Activated CD8-positive, alpha-beta memory T cell treated with anti-CD3 and anti-CD28 coated beads for 48 hours (primary cell): ENCODE data around the gene BRMS1.
"Not testable (repeated sequence)": the region's sequence is repeated elsewhere in the genome, so short reads cannot be mapped to it uniquely, and the experiment has no call there.

Source experiments
- DNase-seq, 3 experiments: peaks; one replicate each; pipeline ENCODE4 v3.0.0-alpha.2; 2020; ENCODE audit warnings: low read depth in 2 of 3, low spot score in 2 of 3

Gene BRMS1

GRCh38 chr11:66326261-66327111 lies 18.4 kb downstream of the BRMS1 start:
- no peak for DNase-seq

DNA sequence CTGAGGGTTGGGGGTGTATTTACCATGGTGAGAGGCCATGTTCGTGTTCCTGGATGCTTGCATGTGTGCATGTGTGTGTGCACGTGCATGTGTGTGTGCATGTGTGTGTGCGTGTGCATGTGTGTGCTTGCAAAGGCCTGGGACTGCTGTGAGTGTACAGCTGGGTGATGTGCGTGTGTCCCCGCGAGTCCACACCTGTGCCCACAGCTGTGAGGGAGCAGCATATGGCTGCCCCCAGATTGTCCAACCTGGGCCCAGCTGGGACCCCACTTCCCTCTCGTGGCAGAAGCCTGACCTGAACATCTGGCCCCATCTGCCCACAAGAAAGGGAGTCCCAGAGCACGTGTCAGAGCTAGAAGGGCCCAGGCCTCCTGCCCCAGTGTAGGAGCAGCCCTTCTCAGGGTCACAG lies 19.6 kb downstream of the BRMS1 start:
- DNase-seq, result no peak

- no peak for DNase-seq
Observed at GRCh38 chr11:66324664-66325063, 20.2 kb downstream of the BRMS1 start.

DNA sequence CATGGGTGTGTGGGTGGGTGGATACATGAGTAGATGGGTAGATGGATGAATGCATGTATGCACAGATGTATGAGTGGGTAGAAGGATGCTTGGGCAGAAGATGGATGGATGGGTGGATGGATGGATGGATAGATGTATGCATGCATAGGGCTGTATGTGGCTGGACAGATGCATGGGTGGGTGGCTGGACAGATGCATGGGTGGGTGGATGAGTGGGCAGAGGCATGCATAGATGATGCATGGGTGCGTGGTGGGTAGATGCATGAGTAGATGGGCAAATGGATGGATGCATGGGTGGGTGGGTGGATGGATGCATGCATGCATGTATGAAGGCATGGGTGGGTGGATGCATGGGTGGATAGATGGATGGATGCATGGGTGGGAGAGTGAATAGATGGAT lies 21.2 kb downstream of the BRMS1 start:
- DNase-seq, result no peak

- no peak for DNase-seq
Observed at GRCh38 chr11:66322732-66323427, 22.0 kb downstream of the BRMS1 start.

GRCh38 chr11:66321606-66322005 lies 23.3 kb downstream of the BRMS1 start:
- DNase-seq, result no peak

- DNase-seq, result not testable (repeated sequence)
Observed at GRCh38 chr11:66320748-66321147, 24.2 kb downstream of the BRMS1 start.

DNA sequence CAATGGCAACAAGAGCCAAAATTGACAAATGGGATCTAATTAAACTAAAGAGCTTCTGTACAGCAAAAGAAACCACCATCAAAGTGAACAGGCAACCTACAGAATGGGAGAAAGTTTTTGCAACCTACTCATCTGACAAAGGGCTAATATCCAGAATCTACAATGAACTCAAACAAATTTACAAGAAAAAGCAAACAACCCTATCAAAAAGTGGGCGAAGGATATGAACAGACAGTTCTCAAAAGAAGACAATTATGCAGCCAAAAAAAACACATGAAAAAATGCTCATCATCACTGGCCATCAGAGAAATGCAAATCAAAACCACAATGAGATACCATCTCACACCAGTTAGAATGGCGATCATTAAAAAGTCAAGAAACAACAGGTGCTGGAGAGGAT lies 24.6 kb downstream of the BRMS1 start:
- not testable (repeated sequence) for DNase-seq

DNA sequence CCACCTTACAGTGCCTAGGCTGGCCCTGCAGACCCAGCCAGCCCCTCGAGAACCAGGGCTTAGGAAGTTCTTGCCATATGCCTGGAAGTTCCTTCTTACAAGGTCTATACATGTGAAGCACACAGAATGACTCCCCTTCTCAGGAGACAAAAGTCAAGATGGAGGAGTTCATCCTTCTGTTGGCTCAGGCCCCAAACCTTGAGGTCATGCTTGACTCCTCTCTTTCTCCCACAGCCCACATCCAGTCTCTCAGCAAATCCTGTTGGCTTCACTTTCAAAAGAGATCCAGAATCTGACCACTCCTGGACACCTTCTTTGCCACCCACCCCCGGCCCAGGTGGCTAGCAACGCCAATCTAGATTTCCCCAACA lies 26.3 kb downstream of the BRMS1 start:
- no peak for DNase-seq

GRCh38 chr11:66317723-66318599 lies 26.9 kb downstream of the BRMS1 start:
- DNase-seq, result no peak

DNA sequence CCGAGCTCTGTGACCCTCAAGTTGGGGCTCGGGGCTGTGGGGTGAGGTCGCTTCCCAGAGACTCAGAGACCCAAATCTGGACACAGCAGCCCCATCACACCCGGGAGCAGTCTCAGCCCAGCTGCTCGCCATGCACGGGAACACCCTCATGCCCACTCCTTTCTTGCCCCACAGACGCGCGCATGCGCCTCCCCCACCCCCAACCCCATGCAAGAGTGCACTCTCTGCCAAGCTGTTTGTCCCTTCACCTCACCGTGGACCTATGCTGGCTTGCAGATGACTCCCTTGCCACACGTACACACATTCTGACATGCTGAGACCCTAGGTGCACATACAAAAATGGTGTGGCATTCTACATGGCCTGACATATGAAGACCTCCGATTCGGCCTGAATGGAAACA lies 27.6 kb downstream of the BRMS1 start:
- peak in 1 of 3 experiments; percentile 30 for DNase-seq

DNA sequence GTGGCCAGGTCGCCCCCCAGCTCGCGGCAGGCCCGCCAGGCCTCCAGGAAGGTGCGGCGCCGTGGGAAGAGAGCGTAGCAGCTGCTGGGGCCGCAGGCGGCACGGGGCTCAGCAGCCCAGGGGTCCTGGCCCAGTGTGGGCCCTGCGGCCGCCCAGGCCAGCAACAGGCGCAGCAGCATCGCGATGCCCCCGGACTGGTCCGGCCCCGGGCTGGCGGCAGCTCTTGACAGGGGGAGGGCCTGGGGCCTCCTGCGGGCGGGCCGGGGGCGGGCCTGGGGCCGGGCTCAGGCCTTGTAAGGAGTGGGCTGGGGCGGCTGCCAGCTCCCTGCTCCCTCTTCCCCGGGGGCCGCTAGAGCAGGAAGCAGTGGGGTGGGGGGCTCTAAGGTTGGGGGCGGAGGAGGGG lies 28.1 kb downstream of the BRMS1 start, which contains the start of gene CD248:
Gene CD248, minus strand, starts transcription at position 196 of the 403 bp plus-strand sequence. Its CDS starts 17 bp downstream, at position 179.
- DNase-seq, result no peak

DNA sequence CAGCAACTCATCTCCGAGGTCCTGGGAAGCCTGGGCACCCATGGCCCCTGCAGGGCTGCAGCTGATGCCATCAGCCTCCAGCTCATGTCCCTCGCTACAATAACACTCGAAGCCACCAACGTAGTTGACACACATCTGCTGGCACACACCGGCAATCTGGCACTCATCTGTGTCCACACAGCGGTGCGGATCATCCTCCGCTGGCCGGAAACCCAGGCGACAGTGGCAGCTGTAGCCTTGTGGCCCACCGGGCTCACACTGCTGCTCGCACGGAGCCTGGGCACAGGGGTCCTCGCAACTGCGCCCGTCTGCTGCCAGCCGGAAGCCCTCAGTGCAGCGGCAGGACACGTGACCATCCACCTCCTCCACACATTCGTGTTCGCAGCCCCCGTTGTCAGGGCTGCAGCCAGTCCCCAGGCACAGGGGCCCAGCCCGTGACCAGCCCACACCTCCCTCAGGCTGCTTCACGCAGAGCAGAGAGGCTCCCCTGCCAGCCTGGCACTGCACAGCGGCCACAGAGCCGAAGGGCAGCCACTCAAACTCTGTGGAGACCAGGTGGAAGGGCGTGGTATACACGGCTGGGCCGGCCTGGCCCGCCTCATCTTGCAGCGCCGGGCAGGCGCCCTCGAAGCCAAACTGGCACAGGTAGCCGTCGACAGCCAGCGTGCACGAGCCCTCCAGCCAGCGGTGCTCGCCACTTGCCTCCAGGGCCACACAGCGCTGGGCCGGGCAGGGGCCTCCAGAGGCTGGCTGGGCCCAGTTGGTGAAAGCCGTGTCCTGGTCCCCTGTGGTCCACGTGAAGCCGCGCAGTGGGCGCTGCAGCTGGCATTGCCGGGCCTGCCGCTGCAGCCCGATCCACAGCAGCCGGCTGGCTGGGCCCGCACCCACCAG lies 28.7 kb downstream of the BRMS1 start:
- DNase-seq, result no peak

DNA sequence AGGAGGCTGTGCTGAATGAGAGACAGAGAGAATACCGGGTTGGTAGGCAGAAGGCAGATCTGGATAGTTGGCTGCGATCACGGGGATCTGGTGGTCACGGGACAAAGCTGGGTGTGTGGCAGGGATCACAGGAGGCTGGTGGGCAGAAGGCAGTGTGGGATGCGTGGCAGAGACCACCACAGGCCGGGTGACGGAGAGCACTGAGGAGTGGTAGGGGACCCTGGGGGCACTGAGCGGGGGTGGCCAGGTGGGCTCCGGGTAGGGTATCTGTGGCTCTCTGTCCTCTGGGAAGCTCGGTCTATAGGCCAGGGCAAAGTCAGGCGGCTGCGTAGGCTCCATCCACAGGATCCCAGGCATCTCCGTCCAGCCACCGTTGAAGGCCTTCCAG lies 29.4 kb downstream of the BRMS1 start:
- DNase-seq, result no peak

- DNase-seq, result no peak
Observed at GRCh38 chr11:66314561-66315497, 30.1 kb downstream of the BRMS1 start.

DNA sequence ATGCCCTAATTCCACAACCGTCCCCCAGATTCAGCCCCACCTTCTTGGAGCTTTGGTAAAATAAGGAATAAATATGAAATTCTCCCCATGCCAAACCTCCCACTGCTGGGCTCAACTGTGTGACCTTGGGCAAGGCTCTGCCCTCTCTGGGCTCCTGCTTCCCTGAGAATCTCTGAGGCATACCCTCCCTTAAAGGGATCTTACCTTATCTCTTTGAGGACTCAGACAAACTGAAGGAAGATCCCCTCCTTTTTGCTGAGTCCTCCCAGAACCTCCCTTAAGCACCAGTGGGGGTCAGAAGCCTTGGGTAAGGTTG lies 30.8 kb downstream of the BRMS1 start:
- DNase-seq, result no peak

GRCh38 chr11:66313321-66314185 lies 31.4 kb downstream of the BRMS1 start:
- DNase-seq, result no peak

DNA sequence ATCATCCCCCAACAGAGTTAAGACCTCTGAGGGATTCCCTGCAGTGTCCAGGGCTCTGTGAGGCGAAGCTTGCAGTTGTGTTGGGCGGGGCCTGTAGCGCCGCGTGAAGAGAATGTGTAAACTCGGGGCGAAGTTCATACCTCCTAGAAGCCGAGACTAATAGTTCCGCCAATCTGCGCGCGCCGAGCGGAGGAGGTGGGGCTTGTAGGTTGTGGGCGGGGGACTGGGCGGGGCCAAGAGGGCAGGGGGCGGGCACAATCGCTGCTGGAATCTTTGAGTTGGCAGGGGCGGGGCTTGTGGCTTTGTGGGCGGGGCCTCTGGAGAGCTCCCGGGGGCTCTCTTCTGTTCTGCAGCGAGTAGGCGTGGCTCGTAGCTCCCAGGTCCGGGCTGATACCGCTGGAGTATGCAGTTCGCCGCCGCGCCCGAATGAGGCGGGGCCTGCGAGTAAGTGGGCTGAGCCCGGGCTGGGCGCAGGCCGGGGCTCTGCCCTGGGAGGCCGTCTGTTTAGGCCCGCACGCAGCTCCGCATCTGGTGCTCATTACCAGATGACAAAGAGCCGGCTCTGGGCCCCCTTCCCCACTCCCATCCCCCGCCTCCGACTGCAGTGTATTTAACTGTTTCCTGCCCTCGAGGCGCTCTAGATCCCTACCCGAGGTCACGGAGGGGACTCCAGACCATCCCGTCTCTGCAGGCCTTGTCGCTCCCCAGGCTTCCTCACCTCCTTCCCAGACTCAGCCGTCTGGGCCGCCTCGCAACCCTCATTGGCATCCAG lies 32.2 kb downstream of the BRMS1 start:
- peak; percentile 88 to 100 (median 100) for DNase-seq
